Measurements from ENCODE around the gene ZNF138. TPM values are rescaled to one million over a fixed set of nuclear protein-coding genes. Genes with fewer than 3 reads are reported as not detected.

ZNF138 gene
- total and polyA plus RNA-seq, 2 experiments from 2014 or later: 48.7 to 68.4 TPM

- no peak for ATAC-seq
- H3K27me3 ChIP-seq (ENCODE audit: insufficient read depth): no peaks in the 10 kb centered on the region
- H3K36me3 ChIP-seq (ENCODE audit: insufficient read depth): no peaks in the 10 kb centered on the region
- Mint-ChIP-seq H3K27ac (no peak overlapping the region), H3K36me3 (ENCODE audit: low read depth) (peaks cover 4% of the 10 kb centered on the region; the same call in 1 of the 3 replicates), H3K9me3 (peaks cover 42% of the 10 kb centered on the region), H3K27me3 (ENCODE audit: insufficient read depth, low read depth, poor library complexity) (peaks cover 10% of the 10 kb centered on the region), H3K4me1 (no peaks in the 10 kb centered on the region), H3K4me3 (no peak overlapping the region)
- no peak overlapping the region for H2AFZ ChIP-seq
- H4K20me1 ChIP-seq (replicated peaks; ENCODE audit: insufficient read depth): no peaks in the 10 kb centered on the region
- TF ChIP-seq NANOG (IDR thresholded peaks at IDR 0.05; ENCODE audit: borderline replicate concordance) (no peak), EZH2phosphoT487 (IDR thresholded peaks at IDR 0.05; ENCODE audit: unreplicated experiment) (no peak), CTCF (conservative IDR thresholded peaks at IDR 0.05; ENCODE audit: low read depth in 2 of 2) (no peak), ZNF114 (CRISPR knock-in tag; IDR thresholded peaks at IDR 0.05) (no peak), CREB1 (CRISPR knock-in tag; IDR thresholded peaks at IDR 0.05; ENCODE audit: low read depth) (no peak), JUNB (IDR thresholded peaks at IDR 0.05; ENCODE audit: unreplicated experiment) (no peak), ZNF462 (CRISPR knock-in tag; IDR thresholded peaks at IDR 0.05) (no peak), ZNF331 (CRISPR knock-in tag; IDR thresholded peaks at IDR 0.05; ENCODE audit: low read depth) (no peak), POLR2AphosphoS5 (IDR thresholded peaks at IDR 0.05; ENCODE audit: low read depth) (no peak), REST (IDR thresholded peaks at IDR 0.05; ENCODE audit: unreplicated experiment) (no peak), EZH2 (IDR thresholded peaks at IDR 0.05; ENCODE audit: low read depth, unreplicated experiment) (no peak)
- H3K4me3 ChIP-seq: no peak overlapping the region
- no peak for DNase-seq (ENCODE audit: low spot score)
- no peak overlapping the region for H3K4me2 ChIP-seq
- H3K9me2 ChIP-seq (ENCODE audit: insufficient read depth): no peaks in the 10 kb centered on the region; the same call in 1 of the 2 replicates
- H3K79me2 ChIP-seq (replicated peaks; ENCODE audit: insufficient read depth): no peaks in the 10 kb centered on the region
- H3K4me1 ChIP-seq (ENCODE audit: insufficient read depth): no peaks in the 10 kb centered on the region
- no peak overlapping the region for H3K27ac ChIP-seq (ENCODE audit: low read depth)
- no peaks in the 10 kb centered on the region for H3F3A ChIP-seq (replicated peaks; ENCODE audit: low read depth)
Observed at GRCh38 chr7:64868499-64868898, 74.3 kb downstream of the ZNF138 start.

Data from GM23338 (cell line).